Common myeloid progenitor, CD34-positive (primary cell): ENCODE results near the gene RIMS3.

Source experiments
- CTCF ChIA-PET: fragments of 350-600 bp; sonication (Branson Sonifier 250); formaldehyde crosslinking; loops from one replicate; lab custom pipeline; 2021; ENCODE audit warnings: antibody characterized with exemption; lab: Charles Lee
- POLR2A ChIA-PET: fragments of 350-600 bp; sonication (Branson Sonifier 250); formaldehyde crosslinking; loops from one replicate; lab custom pipeline; 2021; ENCODE audit warnings: antibody characterized with exemption; lab: Charles Lee
- DNase-seq, 3 donors: peaks; one replicate each; pipeline versions ENCODE4 v3.0.0 to v3.0.0-alpha.2; 2013
- H3K27ac ChIP-seq, 2 experiments: 1 replicate in 1 of 2; 2 replicates in 1 of 2; pipeline ENCODE4 v1.7.0; 2013; ENCODE audit warnings: inconsistent platforms in 2 of 2, low read length in 2 of 2, mild to moderate bottlenecking in 2 of 2, low read depth in 1 of 2, moderate library complexity in 1 of 2; ENCODE audit not compliant: severe bottlenecking in 2 of 2, insufficient read depth in 1 of 2, poor library complexity in 1 of 2
- H3K27me3 ChIP-seq, 5 experiments: replicated peaks in 2 of 5; 1 replicate in 3 of 5; 2 replicates in 2 of 5; pipeline versions ENCODE4 v1.6.1 to v1.7.0; 2013; ENCODE audit warnings: low read length in 4 of 5, mild to moderate bottlenecking in 2 of 5, moderate library complexity in 2 of 5, inconsistent platforms in 1 of 5; ENCODE audit not compliant: insufficient read depth in 5 of 5, control insufficient read depth in 4 of 5
- H3K36me3 ChIP-seq, 4 experiments: 1 replicate in 2 of 4; 2 replicates in 2 of 4; pipeline versions ENCODE4 v1.6.1 to v1.7.0; 2013; ENCODE audit warnings: low read length in 3 of 4, control low read depth in 1 of 4, mild to moderate bottlenecking in 1 of 4; ENCODE audit not compliant: control insufficient read depth in 4 of 4, insufficient read depth in 4 of 4
- H3K4me1 ChIP-seq, 4 experiments: 1 replicate in 3 of 4; 2 replicates in 1 of 4; pipeline versions ENCODE4 v1.6.1 to v1.7.1; 2013; ENCODE audit warnings: low read length in 3 of 4, mild to moderate bottlenecking in 3 of 4, control low read depth in 1 of 4, inconsistent platforms in 1 of 4, moderate library complexity in 1 of 4; ENCODE audit not compliant: control insufficient read depth in 4 of 4, insufficient read depth in 4 of 4; ENCODE audit errors: control extremely low read depth in 1 of 4
- H3K4me3 ChIP-seq, 7 experiments: 1 replicate in 4 of 7; 2 replicates in 3 of 7; pipeline versions ENCODE4 v1.5.1 to v1.7.0; 2013; ENCODE audit warnings: mild to moderate bottlenecking in 7 of 7, low read length in 6 of 7, moderate library complexity in 6 of 7, inconsistent platforms in 2 of 7, low read depth in 2 of 7, control low read depth in 1 of 7; ENCODE audit not compliant: insufficient read depth in 4 of 7, control insufficient read depth in 1 of 7; ENCODE audit errors: extremely low read depth in 1 of 7
- H3K9me3 ChIP-seq, 5 experiments: 1 replicate in 4 of 5; 2 replicates in 1 of 5; pipeline versions ENCODE4 v1.6.1 to v1.7.1; 2013; ENCODE audit warnings: low read length in 4 of 5, mild to moderate bottlenecking in 2 of 5, inconsistent platforms in 1 of 5, low read depth in 1 of 5, moderate library complexity in 1 of 5; ENCODE audit not compliant: control insufficient read depth in 4 of 5, insufficient read depth in 2 of 5; ENCODE audit errors: control extremely low read depth in 1 of 5
- WGBS: methylation state at CpG from one replicate; pipeline ENCODE4 v1.1.5; 2013; ENCODE audit not compliant: insufficient coverage; 5-methylcytosine and 5-hydroxymethylcytosine counted together

RIMS3 gene

DNA sequence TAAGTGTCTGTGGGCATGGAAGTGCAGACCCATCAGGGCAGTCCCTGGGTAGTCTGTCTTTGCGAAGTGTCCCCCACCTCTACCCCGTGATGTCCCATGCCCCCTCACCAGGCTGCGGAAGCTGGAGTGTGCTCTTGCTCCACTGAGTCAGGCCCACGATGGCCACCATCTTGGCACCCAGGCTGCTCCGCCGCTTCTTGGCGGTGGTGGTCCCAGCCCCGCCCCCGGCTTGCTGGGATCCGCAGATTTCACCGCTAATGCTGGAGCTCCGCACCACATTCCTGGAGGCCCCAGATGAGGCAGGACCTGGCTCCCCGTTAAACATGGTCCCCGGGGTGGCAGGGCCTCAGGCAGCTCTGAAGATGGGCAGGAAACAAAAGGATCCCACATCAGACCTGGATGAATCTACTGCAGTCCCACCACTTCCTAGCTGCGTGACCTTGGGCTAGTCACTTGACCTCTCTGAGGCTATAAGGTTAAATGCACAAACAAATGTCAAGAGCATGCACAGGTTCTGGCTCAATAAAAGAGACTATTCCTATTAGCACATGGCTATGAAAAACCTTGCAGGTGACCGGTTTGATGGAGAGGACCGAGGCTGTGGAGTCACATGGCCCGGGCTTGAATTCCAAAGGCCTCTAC, 23.8 kb downstream of the RIMS3 start:
- 94% methylated on average over 16 of the region's 18 CpGs for WGBS
- CTCF ChIA-PET, result interaction anchor here (1.4 kb wide), 1 partner anchor 11 kb away, joined by 5 read pairs; no protein-coding TSS in a partner anchor
- Histone ChIP-seq H3K4me1 (peaks cover 0 to 3% (median 0%) of the 10 kb centered on the region in 4 experiments), H3K9me3 (no peaks in the 10 kb centered on the region), H3K36me3 (no peaks in the 10 kb centered on the region), H3K27me3 (peaks cover 0 to 2% (median 0%) of the 10 kb centered on the region in 5 experiments), H3K4me3 (no peak overlapping the region), H3K27ac (no peak overlapping the region)
- POLR2A ChIA-PET, result no interaction called here
- no peak for DNase-seq

DNA sequence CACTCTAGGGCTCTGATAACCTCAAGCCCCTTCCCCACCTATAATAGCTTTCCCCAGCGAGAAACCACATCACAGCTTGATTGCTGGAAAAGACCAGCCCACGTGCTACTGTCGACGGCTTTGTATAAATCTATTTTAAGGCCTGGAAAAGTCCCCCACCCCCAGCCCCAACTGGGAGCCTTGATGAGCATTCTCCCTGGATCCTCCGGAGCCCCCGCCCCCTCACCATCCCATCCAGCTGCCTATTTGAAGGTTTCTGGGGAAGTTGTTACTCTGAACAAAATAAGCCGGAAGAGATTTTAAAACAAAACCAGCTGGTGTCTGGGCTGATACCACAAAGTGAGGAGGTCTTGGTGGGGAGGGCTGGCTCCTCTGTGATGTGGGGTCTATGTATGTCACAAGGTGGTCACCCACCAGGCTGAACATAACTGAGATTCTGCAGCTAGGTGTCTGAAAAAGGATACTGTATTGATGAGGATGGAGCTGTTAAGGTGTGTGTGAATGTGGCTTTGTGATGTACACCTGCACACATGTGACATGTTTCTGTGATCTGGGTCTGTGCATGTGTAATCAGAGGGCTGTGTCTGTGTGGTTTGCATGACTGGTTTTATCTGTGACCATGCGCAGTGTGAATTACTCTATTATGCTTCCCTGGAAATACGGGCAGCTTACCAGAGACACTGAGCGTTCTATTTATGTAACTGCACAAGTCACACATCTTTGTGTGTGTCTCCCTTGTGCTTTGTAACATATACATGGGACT, 25.0 kb downstream of the RIMS3 start:
- H3K4me1 ChIP-seq, result peaks cover 0 to 3% (median 0%) of the 10 kb centered on the region in 4 experiments
- ChIA-PET POLR2A (no interaction called here), CTCF (interaction anchor here (0.7 to 2.8 kb wide), 5 partner anchors 8 to 17 kb away, joined by 3 to 9 read pairs (median 3); no protein-coding TSS in a partner anchor)
- no peaks in the 10 kb centered on the region for H3K36me3 ChIP-seq
- H3K9me3 ChIP-seq, result peaks cover 0 to 3% (median 0%) of the 10 kb centered on the region in 5 experiments
- peaks cover 0 to 2% (median 0%) of the 10 kb centered on the region in 5 experiments for H3K27me3 ChIP-seq
- H3K4me3 ChIP-seq, result no peak overlapping the region
- DNase-seq, result no peak
- 92% methylated on average over 4 of the region's 10 CpGs for WGBS
- no peak overlapping the region for H3K27ac ChIP-seq

DNA sequence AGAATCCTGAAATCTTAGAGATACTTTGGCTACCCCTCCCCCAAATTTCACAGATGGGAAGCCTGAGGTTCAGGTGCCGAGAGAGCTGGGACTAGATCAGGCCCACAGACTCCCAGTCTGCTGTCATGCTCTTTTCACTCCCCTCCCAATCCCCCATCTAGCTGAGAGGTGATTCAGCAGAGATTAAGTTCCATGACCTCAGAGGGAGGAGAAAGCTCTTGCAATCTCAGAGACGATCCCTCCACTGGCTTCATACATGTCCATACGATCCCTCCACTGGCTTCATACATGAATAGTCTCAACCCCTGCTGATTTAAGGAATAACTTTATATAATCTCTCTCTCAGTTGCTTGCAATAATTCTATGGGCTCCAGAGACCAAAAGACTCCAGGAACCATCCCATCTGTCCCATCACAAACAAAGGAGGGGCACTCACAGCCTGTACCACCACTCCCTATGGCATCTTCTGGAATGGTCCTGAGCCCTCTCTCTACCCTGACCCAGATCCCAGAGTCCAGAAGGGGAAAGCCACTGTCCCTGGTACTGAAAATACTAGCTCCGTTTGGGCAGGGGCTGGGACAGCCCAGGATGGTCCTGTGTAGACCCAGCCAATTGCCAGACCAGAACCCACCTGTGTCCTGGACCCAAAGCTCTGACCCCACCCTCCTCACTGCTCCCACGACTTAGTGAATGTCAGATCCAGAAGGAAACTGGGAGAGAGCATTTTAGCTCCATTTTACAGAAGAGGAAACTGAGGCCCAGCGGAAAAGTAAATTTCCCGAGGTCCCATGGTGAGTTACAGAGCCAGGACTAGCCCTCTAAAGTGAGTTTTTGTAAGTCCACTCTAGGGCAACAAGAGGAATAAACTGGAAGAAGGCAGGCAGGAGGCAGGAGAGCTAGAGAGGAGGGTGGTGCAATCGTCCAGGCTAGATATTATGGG, 27.1 kb downstream of the RIMS3 start:
- 77% methylated on average over 7 of the region's 8 CpGs for WGBS
- ChIA-PET POLR2A (interaction anchor here (0.5 kb wide), 1 partner anchor 35 kb away, joined by 3 read pairs; no protein-coding TSS in a partner anchor), CTCF (interaction anchor here (0.8 to 2.8 kb wide), 4 partner anchors 10 to 30 kb away, joined by 3 to 9 read pairs (median 3); no protein-coding TSS in a partner anchor)
- H3K4me1 ChIP-seq, result peaks cover 0 to 11% (median 0%) of the 10 kb centered on the region in 4 experiments
- H3K27ac ChIP-seq, result no peak overlapping the region
- no peak for DNase-seq
- peaks cover 0 to 3% (median 0%) of the 10 kb centered on the region in 5 experiments for H3K9me3 ChIP-seq
- no peaks in the 10 kb centered on the region for H3K36me3 ChIP-seq
- H3K4me3 ChIP-seq, result no peak overlapping the region
- H3K27me3 ChIP-seq, result peaks cover 0 to 2% (median 0%) of the 10 kb centered on the region in 5 experiments

DNA sequence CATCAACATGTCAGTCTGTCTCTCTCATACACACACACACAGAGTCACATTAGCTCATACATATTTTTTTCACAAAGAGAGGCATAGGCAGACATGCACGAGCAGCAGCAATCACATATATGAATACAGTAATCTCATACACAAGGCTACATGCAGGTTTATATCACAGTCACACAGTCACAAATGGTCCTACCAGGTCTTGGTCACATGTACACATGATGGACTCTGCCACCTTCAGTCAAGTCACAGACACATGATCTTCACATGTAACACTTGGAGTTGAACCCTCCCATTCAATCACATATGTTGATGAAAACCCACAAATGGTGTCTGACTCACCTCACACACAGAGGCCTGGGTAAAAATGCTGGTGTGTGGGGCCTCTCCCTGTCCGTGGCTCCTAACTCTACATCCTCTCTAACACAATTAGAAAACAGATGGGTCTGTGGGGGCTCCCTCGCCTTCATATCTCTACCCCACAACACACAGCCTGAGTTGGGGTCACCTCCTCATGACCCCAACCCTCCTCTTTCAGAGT, 27.9 kb downstream of the RIMS3 start:
- DNase-seq, result no peak
- Histone ChIP-seq H3K9me3 (peaks cover 0 to 3% (median 0%) of the 10 kb centered on the region in 5 experiments), H3K36me3 (no peaks in the 10 kb centered on the region), H3K27ac (no peak overlapping the region), H3K4me1 (peaks cover 0 to 14% (median under 1%) of the 10 kb centered on the region in 4 experiments), H3K4me3 (no peak overlapping the region), H3K27me3 (peaks cover 0 to 2% (median 0%) of the 10 kb centered on the region in 5 experiments)
- CTCF ChIA-PET, result interaction anchor here (2.8 kb wide), 1 partner anchor 11 kb away, joined by 9 read pairs; no protein-coding TSS in a partner anchor
- 100% methylated on average over 2 of the region's 3 CpGs for WGBS
- POLR2A ChIA-PET, result no interaction called here

DNA sequence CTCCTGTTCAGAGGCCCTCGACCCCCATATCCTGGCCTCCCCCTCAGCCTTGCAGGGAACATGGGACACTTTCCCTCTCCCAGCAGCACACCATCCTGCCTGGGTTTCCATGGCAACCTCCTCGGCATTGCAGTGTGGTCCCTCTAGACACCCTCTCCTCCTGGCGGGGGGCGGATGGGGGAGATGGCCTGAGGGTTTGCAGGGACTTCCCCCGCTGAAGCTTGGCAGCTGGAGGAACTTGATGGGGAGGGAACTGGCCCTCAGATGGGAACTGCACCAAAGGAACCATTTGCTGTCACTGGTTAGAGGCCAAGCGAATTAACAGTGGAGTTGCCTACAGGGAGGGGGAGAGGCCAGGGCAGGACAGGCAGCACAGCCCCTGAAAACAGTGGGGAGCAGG, 28.7 kb downstream of the RIMS3 start:
- H3K27ac ChIP-seq, result no peak overlapping the region
- no peaks in the 10 kb centered on the region for H3K36me3 ChIP-seq
- WGBS, result 35% methylated on average over 4 of the region's 6 CpGs
- peaks cover 0 to 2% (median 0%) of the 10 kb centered on the region in 5 experiments for H3K27me3 ChIP-seq
- H3K4me3 ChIP-seq, result no peak overlapping the region
- POLR2A ChIA-PET, result no interaction called here
- CTCF ChIA-PET, result no interaction called here
- peaks cover 0 to 3% (median 0%) of the 10 kb centered on the region in 5 experiments for H3K9me3 ChIP-seq
- DNase-seq, result peak in 2 of 3 donors; percentile 39 to 40
- H3K4me1 ChIP-seq, result peaks cover 0 to 14% (median under 1%) of the 10 kb centered on the region in 4 experiments

DNA sequence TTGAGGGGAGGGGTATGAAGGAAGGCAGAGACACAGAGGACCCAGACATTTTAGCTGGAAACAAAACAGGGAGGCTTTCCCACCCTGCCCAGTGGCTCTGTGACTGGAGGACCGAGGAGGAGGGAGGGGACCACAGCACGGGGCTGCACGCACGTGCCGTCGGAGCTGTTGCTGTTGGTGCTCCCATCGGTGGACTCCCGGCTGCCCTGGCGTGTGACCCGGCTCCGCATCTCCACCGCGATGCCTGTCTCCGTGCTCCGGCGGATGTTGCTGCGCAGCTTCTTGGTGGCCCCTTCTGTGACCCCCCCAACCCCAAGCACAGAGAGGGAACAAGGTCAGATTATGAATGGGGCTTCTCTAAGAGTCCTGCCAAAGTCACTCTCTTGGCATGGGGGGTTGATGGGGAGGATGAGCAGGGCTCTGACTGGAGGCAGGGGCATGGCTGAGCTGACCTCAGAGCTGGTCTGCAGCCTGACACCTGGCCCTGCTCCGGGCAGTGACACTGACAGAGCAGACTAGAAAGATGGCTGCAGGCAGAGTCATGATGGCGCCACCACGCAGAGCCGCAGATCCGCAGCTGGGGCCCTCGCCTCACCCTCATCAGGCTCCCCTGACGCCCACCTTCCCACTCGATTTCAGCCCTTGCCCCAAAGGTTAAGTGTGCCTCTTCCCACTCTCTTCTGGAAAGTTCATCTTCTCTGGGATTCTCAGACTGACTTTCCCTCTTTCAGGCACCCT, 29.6 kb downstream of the RIMS3 start:
- ChIA-PET POLR2A (no interaction called here), CTCF (interaction anchor here (0.7 to 0.8 kb wide), 2 partner anchors 9 to 21 kb away, joined by 3 read pairs; no protein-coding TSS in a partner anchor)
- Histone ChIP-seq H3K27me3 (peaks cover 0 to 2% (median 0%) of the 10 kb centered on the region in 5 experiments), H3K27ac (no peak overlapping the region), H3K9me3 (peaks cover 0 to 3% (median 0%) of the 10 kb centered on the region in 5 experiments), H3K4me3 (no peak overlapping the region), H3K36me3 (no peaks in the 10 kb centered on the region), H3K4me1 (peaks cover 0 to 14% (median under 1%) of the 10 kb centered on the region in 4 experiments)
- WGBS, result 97% methylated on average over 20 of the region's 25 CpGs
- no peak for DNase-seq
